GM21390 (cell line): ENCODE results near the gene DLG4.

Experiments
- ATAC-seq: cut with Tn5 transposase; IDR thresholded peaks from one replicate; pipeline ENCODE4 v1.9.1; 2021; ENCODE audit not compliant: unreplicated experiment

DLG4 gene

GRCh38 chr17:7219812-7220592, at the start of gene DLG4, which contains the start of gene ACADVL:
Gene DLG4, minus strand, starts transcription at chr17:7219836.
Gene ACADVL, plus strand, starts transcription at chr17:7219938. Its CDS starts 47 bp downstream, at chr17:7219985.
- peak; percentile 58 for ATAC-seq

- ATAC-seq: no peak
These were observed 47.1 kb upstream of the DLG4 start for GRCh38 chr17:7266784-7267183.

GRCh38 chr17:7263801-7264078, 44.1 kb upstream of the DLG4 start:
- no peak for ATAC-seq

- no peak for ATAC-seq
These were observed 43.5 kb upstream of the DLG4 start for GRCh38 chr17:7262935-7263800.

- no peak for ATAC-seq
These were observed 42.7 kb upstream of the DLG4 start, which contains the start of gene CLDN7 for GRCh38 chr17:7262192-7262934. Gene CLDN7, minus strand, starts transcription at chr17:7262478. Its CDS starts 435 bp downstream, at chr17:7262043.

- no peak for ATAC-seq
These were observed 41.9 kb upstream of the DLG4 start for GRCh38 chr17:7261379-7262191.

- no peak for ATAC-seq
These were observed 41.2 kb upstream of the DLG4 start for GRCh38 chr17:7260651-7261378.

- no peak for ATAC-seq
These were observed 40.5 kb upstream of the DLG4 start for GRCh38 chr17:7260151-7260550.

- ATAC-seq: no peak
These were observed 39.9 kb upstream of the DLG4 start for GRCh38 chr17:7259555-7259889.

GRCh38 chr17:7258731-7259554, 39.3 kb upstream of the DLG4 start:
- no peak for ATAC-seq

- no peak for ATAC-seq
These were observed 37.3 kb upstream of the DLG4 start for GRCh38 chr17:7256766-7257456.

- no peak for ATAC-seq
These were observed 34.9 kb upstream of the DLG4 start for GRCh38 chr17:7254511-7254910.

GRCh38 chr17:7253082-7253481, 33.4 kb upstream of the DLG4 start:
- no peak for ATAC-seq

- ATAC-seq: peak; percentile 47
These were observed 32.8 kb upstream of the DLG4 start, which contains the start of gene ELP5 for GRCh38 chr17:7252176-7253043. Gene ELP5, plus strand, starts transcription at chr17:7252215. Its CDS starts 336 bp downstream, at chr17:7252551.

- peak; percentile 88 for ATAC-seq
These were observed 32.1 kb upstream of the DLG4 start, which contains the start of gene CTDNEP1 for GRCh38 chr17:7251661-7252175. Gene CTDNEP1, minus strand, starts transcription at chr17:7251734. Its CDS starts 438 bp downstream, at chr17:7251296.

- no peak for ATAC-seq
These were observed 31.3 kb upstream of the DLG4 start for GRCh38 chr17:7250695-7251627.
